H9 (cell line): ENCODE measurements around the gene ARL5A. TPM values are rescaled to one million over a fixed set of nuclear protein-coding genes. Genes with fewer than 3 reads are reported as not detected.

Experiments
- DNase-seq: peaks from one replicate; pipeline ENCODE4 v3.0.0-alpha.2; 2017
- H2AFZ ChIP-seq: one replicate; pipeline ENCODE4 v1.6.1; 2013; ENCODE audit warnings: mild to moderate bottlenecking, low read length, control low read depth, moderate library complexity
- H2AK5ac ChIP-seq: 2 replicates; pipeline ENCODE4 v1.6.1; 2013; ENCODE audit warnings: low read length, control low read depth, mixed read lengths; ENCODE audit not compliant: insufficient read length
- H2BK120ac ChIP-seq: one replicate; pipeline ENCODE4 v1.6.1; 2013; ENCODE audit warnings: low read depth, mild to moderate bottlenecking, low read length, control low read depth, inconsistent platforms; ENCODE audit not compliant: poor library complexity, severe bottlenecking
- H2BK12ac ChIP-seq: 2 replicates; pipeline ENCODE4 v1.6.1; 2013; ENCODE audit warnings: low read length, control low read depth, mixed read lengths, low read depth; ENCODE audit not compliant: insufficient read length
- H2BK15ac ChIP-seq: 2 replicates; pipeline ENCODE4 v1.6.1; 2013; ENCODE audit warnings: low read depth, low read length, control low read depth
- H2BK20ac ChIP-seq: one replicate; pipeline ENCODE4 v1.6.1; 2013; ENCODE audit warnings: low read depth, mild to moderate bottlenecking, low read length, control low read depth, inconsistent platforms; ENCODE audit not compliant: poor library complexity, severe bottlenecking
- H2BK5ac ChIP-seq: 2 replicates; pipeline ENCODE4 v1.6.1; 2013; ENCODE audit warnings: low read length, control low read depth, mixed read lengths; ENCODE audit not compliant: insufficient read length
- H3K14ac ChIP-seq: 2 replicates; pipeline ENCODE4 v1.6.1; 2013; ENCODE audit warnings: low read length, control low read depth; ENCODE audit not compliant: insufficient read depth
- H3K18ac ChIP-seq: 2 replicates; pipeline ENCODE4 v1.6.1; 2013; ENCODE audit warnings: low read depth, mild to moderate bottlenecking, mixed read lengths, low read length, control low read depth; ENCODE audit not compliant: insufficient read length
- H3K23ac ChIP-seq: 2 replicates; pipeline ENCODE4 v1.6.1; 2013; ENCODE audit warnings: low read length, control low read depth, mixed read lengths, low read depth; ENCODE audit not compliant: insufficient read length
- H3K23me2 ChIP-seq: 2 replicates; pipeline ENCODE4 v1.6.1; 2013; ENCODE audit warnings: low read depth, mild to moderate bottlenecking, mixed read lengths, low read length, control low read depth; ENCODE audit not compliant: insufficient read length, poor library complexity, severe bottlenecking
- H3K27ac ChIP-seq: 2 replicates; pipeline ENCODE4 v1.5.1; 2013; ENCODE audit warnings: low read length, control low read depth, mixed read lengths, low read depth; ENCODE audit not compliant: insufficient read length
- H3K27me3 ChIP-seq: 2 replicates; pipeline ENCODE4 v1.6.1; 2013; ENCODE audit warnings: low read length, control low read depth, inconsistent platforms; ENCODE audit not compliant: insufficient read depth
- H3K4ac ChIP-seq: 2 replicates; pipeline ENCODE4 v1.6.1; 2013; ENCODE audit warnings: low read depth, mild to moderate bottlenecking, control low read depth, inconsistent platforms, low read length, moderate library complexity
- H3K4me1 ChIP-seq: 2 replicates; pipeline ENCODE4 v1.6.1; 2013; ENCODE audit warnings: low read length, control low read depth, inconsistent platforms; ENCODE audit not compliant: insufficient read depth
- H3K4me2 ChIP-seq: 2 replicates; pipeline ENCODE4 v1.6.1; 2013; ENCODE audit warnings: low read length, control low read depth, mixed read lengths; ENCODE audit not compliant: insufficient read length, insufficient read depth
- H3K56ac ChIP-seq: 2 replicates; pipeline ENCODE4 v1.6.1; 2013; ENCODE audit warnings: low read depth, mild to moderate bottlenecking, mixed read lengths, low read length, control low read depth; ENCODE audit not compliant: insufficient read length
- H3K79me1 ChIP-seq: 2 replicates; pipeline ENCODE4 v1.6.1; 2013; ENCODE audit warnings: low read depth, mild to moderate bottlenecking, moderate library complexity, low read length, control low read depth, inconsistent platforms; ENCODE audit not compliant: insufficient read depth, poor library complexity, severe bottlenecking
- H3K79me2 ChIP-seq: 2 replicates; pipeline ENCODE4 v1.6.1; 2013; ENCODE audit warnings: low read length, control low read depth, inconsistent platforms; ENCODE audit not compliant: insufficient read depth
- H3K9ac ChIP-seq: 2 replicates; pipeline ENCODE4 v1.6.1; 2013; ENCODE audit warnings: low read length, control low read depth, mixed read lengths; ENCODE audit not compliant: insufficient read length; ENCODE audit errors: extremely low read depth
- H3K9me3 ChIP-seq: one replicate; pipeline ENCODE4 v1.6.1; 2013; ENCODE audit warnings: low read depth, low read length, inconsistent platforms; ENCODE audit not compliant: control insufficient read depth
- H3T11ph ChIP-seq: one replicate; pipeline ENCODE4 v1.6.1; 2013; ENCODE audit warnings: mild to moderate bottlenecking, low read length, control low read depth, inconsistent platforms
- H4K20me1 ChIP-seq: one replicate; pipeline ENCODE4 v1.6.1; 2013; ENCODE audit not compliant: control insufficient read depth, insufficient read length, insufficient read depth
- H4K5ac ChIP-seq: 2 replicates; pipeline ENCODE4 v1.6.1; 2013; ENCODE audit warnings: low read depth, mild to moderate bottlenecking, mixed read lengths, low read length, control low read depth; ENCODE audit not compliant: insufficient read length
- H4K8ac ChIP-seq: replicated peaks from 2 replicates; pipeline ENCODE4 v1.6.1; 2013; ENCODE audit warnings: low read length, control low read depth, mixed read lengths, low read depth; ENCODE audit not compliant: insufficient read length
- H4K91ac ChIP-seq: 2 replicates; pipeline ENCODE4 v1.6.1; 2013; ENCODE audit warnings: low read depth, mild to moderate bottlenecking, moderate library complexity, mixed read lengths, low read length, control low read depth; ENCODE audit not compliant: insufficient read length
- H3K27ac Mint-ChIP-seq, 3 experiments: 2 replicates in 2 of 3; 3 replicates in 1 of 3; pipeline ENCODE4 v1.8.0; 2020 to 2021; ENCODE audit warnings: mixed read lengths in 3 of 3, mild to moderate bottlenecking in 1 of 3, moderate library complexity in 1 of 3
- H3K27me3 Mint-ChIP-seq: 2 replicates; pipeline ENCODE4 v1.8.0; 2021; ENCODE audit warnings: low read depth, mild to moderate bottlenecking, moderate library complexity, mixed read lengths
- H3K36me3 Mint-ChIP-seq, 3 experiments: 2 replicates in 2 of 3; 3 replicates in 1 of 3; pipeline ENCODE4 v1.8.0; 2020 to 2021; ENCODE audit warnings: low read depth in 3 of 3, mixed read lengths in 3 of 3; ENCODE audit not compliant: insufficient read depth in 1 of 3
- H3K4me1 Mint-ChIP-seq, 2 experiments: 2 replicates each; pipeline ENCODE4 v1.8.0; 2020; ENCODE audit warnings: mixed read lengths in 2 of 2
- H3K4me3 Mint-ChIP-seq, 2 experiments: 2 replicates in 1 of 2; 3 replicates in 1 of 2; pipeline ENCODE4 v1.8.0; 2020 to 2021; ENCODE audit warnings: mild to moderate bottlenecking in 2 of 2, mixed read lengths in 2 of 2, moderate library complexity in 1 of 2
- H3K9me3 Mint-ChIP-seq, 2 experiments: 2 replicates in 1 of 2; 3 replicates in 1 of 2; pipeline ENCODE4 v1.8.0; 2020; ENCODE audit warnings: mild to moderate bottlenecking in 2 of 2, mixed read lengths in 2 of 2, moderate library complexity in 1 of 2
- WGBS: extraction: QIAGEN DNeasy Blood & Tissue Kit; methylation state at CpG from one replicate; pipeline ENCODE4 v1.1.7; 2013; ENCODE audit warnings: missing lambda C conversion rate, low lambda C conversion rate, mixed read lengths; ENCODE audit not compliant: insufficient read length; ENCODE audit errors: extremely low coverage; 5-methylcytosine and 5-hydroxymethylcytosine counted together
- total RNA-seq: library from RNA; stranded (reverse); gene quantifications from 2 replicates; pipeline ENCODE4 v1.2.1, GENCODE V29; 2021
- TF ChIP-seq, protein P1 (sequence below): fragments of 200-600 bp; sonication (generic); conservative IDR thresholded peaks from 3 replicates; pipeline ENCODE4 v1.8.0; 2021; ENCODE audit warnings: antibody characterized with exemption, mild to moderate bottlenecking

Gene ARL5A
- total RNA-seq, 1 experiment from 2014 or later, result 66.7 TPM

GRCh38 chr2:151805343-151805742 is 22.9 kb downstream of the ARL5A start:
- TF ChIP-seq, protein P1, sequence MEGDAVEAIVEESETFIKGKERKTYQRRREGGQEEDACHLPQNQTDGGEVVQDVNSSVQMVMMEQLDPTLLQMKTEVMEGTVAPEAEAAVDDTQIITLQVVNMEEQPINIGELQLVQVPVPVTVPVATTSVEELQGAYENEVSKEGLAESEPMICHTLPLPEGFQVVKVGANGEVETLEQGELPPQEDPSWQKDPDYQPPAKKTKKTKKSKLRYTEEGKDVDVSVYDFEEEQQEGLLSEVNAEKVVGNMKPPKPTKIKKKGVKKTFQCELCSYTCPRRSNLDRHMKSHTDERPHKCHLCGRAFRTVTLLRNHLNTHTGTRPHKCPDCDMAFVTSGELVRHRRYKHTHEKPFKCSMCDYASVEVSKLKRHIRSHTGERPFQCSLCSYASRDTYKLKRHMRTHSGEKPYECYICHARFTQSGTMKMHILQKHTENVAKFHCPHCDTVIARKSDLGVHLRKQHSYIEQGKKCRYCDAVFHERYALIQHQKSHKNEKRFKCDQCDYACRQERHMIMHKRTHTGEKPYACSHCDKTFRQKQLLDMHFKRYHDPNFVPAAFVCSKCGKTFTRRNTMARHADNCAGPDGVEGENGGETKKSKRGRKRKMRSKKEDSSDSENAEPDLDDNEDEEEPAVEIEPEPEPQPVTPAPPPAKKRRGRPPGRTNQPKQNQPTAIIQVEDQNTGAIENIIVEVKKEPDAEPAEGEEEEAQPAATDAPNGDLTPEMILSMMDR, result no peak
- no peaks in the 10 kb centered on the region for H3K27me3 Mint-ChIP-seq
- H3K27ac Mint-ChIP-seq, result no peak overlapping the region
- no peak overlapping the region for H3K4me2 ChIP-seq
- no peak overlapping the region for H2BK15ac ChIP-seq
- H3K4me3 Mint-ChIP-seq, result no peak overlapping the region
- no peak overlapping the region for H4K8ac ChIP-seq
- H2AFZ ChIP-seq, result no peak overlapping the region
- H2BK12ac ChIP-seq, result no peak overlapping the region
- no CpG with 5 or more reads among the region's 1 CpG for WGBS
- H4K91ac ChIP-seq, result no peak overlapping the region
- H3K9ac ChIP-seq, result no peak overlapping the region
- H3K4me1 Mint-ChIP-seq, result no peaks in the 10 kb centered on the region
- H3K23me2 ChIP-seq, result no peaks in the 10 kb centered on the region
- no peak overlapping the region for H3K27ac ChIP-seq
- H3K56ac ChIP-seq, result no peak overlapping the region
- H2AK5ac ChIP-seq, result no peak overlapping the region
- no peak for DNase-seq
- no peak overlapping the region for H3T11ph ChIP-seq
- H3K18ac ChIP-seq, result no peak overlapping the region
- no peaks in the 10 kb centered on the region for H3K27me3 ChIP-seq
- no peaks in the 10 kb centered on the region for H4K20me1 ChIP-seq
- no peaks in the 10 kb centered on the region for H3K9me3 Mint-ChIP-seq
- no peak overlapping the region for H3K23ac ChIP-seq
- H3K79me1 ChIP-seq, result no peaks in the 10 kb centered on the region
- H2BK120ac ChIP-seq, result no peak overlapping the region
- H3K4me1 ChIP-seq, result no peaks in the 10 kb centered on the region
- no peak overlapping the region for H3K4ac ChIP-seq
- H3K14ac ChIP-seq, result no peak overlapping the region
- H4K5ac ChIP-seq, result no peak overlapping the region
- peaks cover 9 to 20% (median 18%) of the 10 kb centered on the region in 3 experiments; a peak in 6 of 7 replicates for H3K36me3 Mint-ChIP-seq
- no peak overlapping the region for H2BK20ac ChIP-seq
- no peaks in the 10 kb centered on the region for H3K9me3 ChIP-seq
- H3K79me2 ChIP-seq, result no peaks in the 10 kb centered on the region
- H2BK5ac ChIP-seq, result no peak overlapping the region
